Endothelial cell of umbilical vein (primary cell): ENCODE measurements around the gene AFG1L. TPM values are rescaled to one million over a fixed set of nuclear protein-coding genes. Genes with fewer than 3 reads are reported as not detected.
"Not testable (repeated sequence)": the region's sequence is repeated elsewhere in the genome, so short reads cannot be mapped to it uniquely, and the experiment has no call there.

Experiments
- BruUV-seq: library from RNA; stranded (reverse); fragments of 400-500 nt; replicated peaks from 2 replicates; lab custom pipeline; 2021; lab: Mats Ljungman, UMichigan
- CTCF ChIA-PET: fragments of 300-600, 350-600 bp; sonication (Branson Sonifier 250); formaldehyde crosslinking; loops from one replicate; lab custom pipeline; 2021; ENCODE audit warnings: antibody characterized with exemption, inconsistent platforms; lab: Charles Lee
- POLR2A ChIA-PET: fragments of 300-600, 350-600 bp; sonication (Branson Sonifier 250); formaldehyde crosslinking; loops from one replicate; lab custom pipeline; 2021; ENCODE audit warnings: antibody characterized with exemption, inconsistent platforms; lab: Charles Lee
- DNase-seq: peaks from one replicate; pipeline ENCODE4 v3.0.0-alpha.2; 2011; ENCODE audit warnings: low read depth, low spot score
- FAIRE-seq: peaks from 2 replicates; lab custom pipeline; 2011; peaks lifted over from hg19 to GRCh38; lab: Jason Lieb, UNC
- H2AFZ ChIP-seq: 2 replicates; pipeline ENCODE4 v1.6.0; 2012; ENCODE audit warnings: low read depth, low read length, control low read depth, inconsistent platforms
- H3K27ac ChIP-seq: 2 replicates; pipeline ENCODE4 v1.5.1; 2011; ENCODE audit warnings: low read depth, mild to moderate bottlenecking, control low read depth, low read length, moderate library complexity; ENCODE audit not compliant: insufficient read depth
- H3K27me3 ChIP-seq, 2 experiments: 2 replicates each; pipeline versions ENCODE4 v1.6.0 to v1.6.1; 2011; ENCODE audit warnings: low read length in 2 of 2, mixed read lengths in 1 of 2; ENCODE audit not compliant: control insufficient read depth in 2 of 2, insufficient read depth in 2 of 2
- H3K36me3 ChIP-seq, 2 experiments: 2 replicates in 1 of 2; 3 replicates in 1 of 2; pipeline ENCODE4 v1.5.1; 2011; ENCODE audit warnings: low read length in 2 of 2, mild to moderate bottlenecking in 1 of 2, moderate library complexity in 1 of 2; ENCODE audit not compliant: control insufficient read depth in 2 of 2, insufficient read depth in 2 of 2; ENCODE audit errors: extremely low read depth in 1 of 2
- H3K4me1 ChIP-seq: 3 replicates; pipeline ENCODE4 v1.5.1; 2011; ENCODE audit warnings: mild to moderate bottlenecking, low read length; ENCODE audit not compliant: control insufficient read depth, insufficient read depth; ENCODE audit errors: extremely low read depth
- H3K4me2 ChIP-seq: 2 replicates; pipeline ENCODE4 v1.6.1; 2011; ENCODE audit warnings: low read length, control low read depth, mixed read lengths; ENCODE audit not compliant: insufficient read depth
- H3K4me3 ChIP-seq, 3 experiments: fragments of 200-600 bp in 1 of 3; sonication (generic), shearing (Covaris generic) in 1 of 3; replicated peaks in 1 of 3; 2 replicates each; pipeline ENCODE4 v1.5.1; 2011 to 2016; ENCODE audit warnings: control low read depth in 3 of 3, low read length in 3 of 3, mild to moderate bottlenecking in 2 of 3, inconsistent platforms in 1 of 3, low read depth in 1 of 3, moderate library complexity in 1 of 3; ENCODE audit not compliant: insufficient read depth in 1 of 3
- H3K79me2 ChIP-seq: 2 replicates; pipeline ENCODE4 v1.6.0; 2012; ENCODE audit warnings: low read length, inconsistent platforms; ENCODE audit not compliant: control insufficient read depth, insufficient read depth
- H3K9ac ChIP-seq: replicated peaks from 2 replicates; pipeline ENCODE3; 2011; ENCODE audit warnings: low read length, control low read depth; ENCODE audit not compliant: insufficient read depth; ENCODE audit errors: extremely low read depth
- H3K9me1 ChIP-seq: replicated peaks from 3 replicates; pipeline ENCODE4 v1.6.0; 2011; ENCODE audit warnings: mild to moderate bottlenecking, low read length; ENCODE audit not compliant: control insufficient read depth, insufficient read depth; ENCODE audit errors: extremely low read depth
- H3K9me3 ChIP-seq: replicated peaks from 2 replicates; pipeline ENCODE4 v1.5.1; 2012; ENCODE audit warnings: low read length, inconsistent platforms; ENCODE audit not compliant: control insufficient read depth, insufficient read depth
- H4K20me1 ChIP-seq: replicated peaks from 2 replicates; pipeline ENCODE3; 2011; ENCODE audit warnings: mild to moderate bottlenecking, low read length; ENCODE audit not compliant: control insufficient read depth, insufficient read depth; ENCODE audit errors: extremely low read depth
- POLR2A ChIP-seq: IDR thresholded peaks from 2 replicates; pipeline ENCODE4 v1.6.1; 2012; ENCODE audit warnings: low read depth, mild to moderate bottlenecking, control low read depth, low read length
- dilution Hi-C: fragments of 300-500 bp; cut with MboI; formaldehyde crosslinking; loops from one replicate; pipeline ENCODE4 v1.15.0; 2019; ENCODE audit warnings: low sequenced_read_pairs; ENCODE audit not compliant: extremely low pct_ligation_motif_present
- intact Hi-C: fragments of 100-400 bp; cut with micrococcal nuclease; formaldehyde crosslinking; loops from one replicate; pipeline ENCODE4 v1.10.0; 2022
- polyA plus RNA-seq, 4 experiments: library from polyadenylated mRNA; depleted of rRNA in 3 of 4; stranded (reverse) in 3 of 4; unstranded in 1 of 4; fragments of >200 nt; gene quantifications; 2 replicates each; pipeline versions ENCODE4 v1.2.1 to v1.2.3, GENCODE V29; 2011 to 2012; ENCODE audit warnings: missing spikeins in 1 of 4
- total RNA-seq: library from RNA; stranded (reverse); gene quantifications from 2 replicates; pipeline ENCODE4 v1.2.3, GENCODE V29; 2021
- TF ChIP-seq, protein P1 (sequence below), 2 donors: IDR thresholded peaks; 1 replicate in 1 of 2; 2 replicates in 1 of 2; pipeline ENCODE4 v1.5.1; 2011; ENCODE audit warnings: low read length in 2 of 2, mild to moderate bottlenecking in 2 of 2, moderate library complexity in 2 of 2, control low read depth in 1 of 2, inconsistent platforms in 1 of 2, low read depth in 1 of 2; ENCODE audit not compliant: insufficient read depth in 1 of 2; ENCODE audit errors: extremely low read depth in 1 of 2

AFG1L gene
- total and polyA plus RNA-seq, 2 donors (not counting 3 experiments of a cell fraction or from before 2014, with no cell fraction given), result 1.0 to 6.2 TPM

DNA sequence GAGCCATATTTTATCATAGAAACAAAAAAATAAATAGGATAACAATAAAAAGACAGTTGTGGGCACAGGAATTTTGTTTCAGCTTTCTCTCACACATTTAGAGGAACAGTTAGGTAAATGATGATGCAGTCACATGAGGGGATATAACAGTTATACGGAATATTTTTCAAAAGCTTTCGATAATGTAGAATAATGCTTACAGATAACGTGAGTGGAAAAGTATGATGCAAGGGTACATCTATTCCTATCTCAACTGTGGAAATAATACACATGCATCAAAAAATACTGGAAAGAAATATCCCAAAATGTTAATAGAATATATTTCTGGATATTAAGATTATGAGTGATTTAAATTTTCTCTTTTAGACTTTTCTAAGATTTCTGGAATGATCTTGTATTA is 114.0 kb downstream of the AFG1L start:
- no peaks in the 10 kb centered on the region for H4K20me1 ChIP-seq
- H3K9me1 ChIP-seq, result no peaks in the 10 kb centered on the region
- TF ChIP-seq POLR2A, result no peak
- TF ChIP-seq, protein P1, sequence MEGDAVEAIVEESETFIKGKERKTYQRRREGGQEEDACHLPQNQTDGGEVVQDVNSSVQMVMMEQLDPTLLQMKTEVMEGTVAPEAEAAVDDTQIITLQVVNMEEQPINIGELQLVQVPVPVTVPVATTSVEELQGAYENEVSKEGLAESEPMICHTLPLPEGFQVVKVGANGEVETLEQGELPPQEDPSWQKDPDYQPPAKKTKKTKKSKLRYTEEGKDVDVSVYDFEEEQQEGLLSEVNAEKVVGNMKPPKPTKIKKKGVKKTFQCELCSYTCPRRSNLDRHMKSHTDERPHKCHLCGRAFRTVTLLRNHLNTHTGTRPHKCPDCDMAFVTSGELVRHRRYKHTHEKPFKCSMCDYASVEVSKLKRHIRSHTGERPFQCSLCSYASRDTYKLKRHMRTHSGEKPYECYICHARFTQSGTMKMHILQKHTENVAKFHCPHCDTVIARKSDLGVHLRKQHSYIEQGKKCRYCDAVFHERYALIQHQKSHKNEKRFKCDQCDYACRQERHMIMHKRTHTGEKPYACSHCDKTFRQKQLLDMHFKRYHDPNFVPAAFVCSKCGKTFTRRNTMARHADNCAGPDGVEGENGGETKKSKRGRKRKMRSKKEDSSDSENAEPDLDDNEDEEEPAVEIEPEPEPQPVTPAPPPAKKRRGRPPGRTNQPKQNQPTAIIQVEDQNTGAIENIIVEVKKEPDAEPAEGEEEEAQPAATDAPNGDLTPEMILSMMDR (IDR thresholded peaks at IDR 0.05; ENCODE audit: extremely low read depth in 1 of 2, insufficient read depth in 1 of 2, low read depth in 1 of 2, low read length in 2 of 2), result no peak
- H3K9me3 ChIP-seq, result no peaks in the 10 kb centered on the region
- DNase-seq (no peak), FAIRE-seq (no peak)
- no peaks in the 10 kb centered on the region for H3K79me2 ChIP-seq
- no peaks in the 10 kb centered on the region for H3K27me3 ChIP-seq
- no peaks in the 10 kb centered on the region for H3K4me1 ChIP-seq
- ChIA-PET POLR2A (no interaction called here), CTCF (interaction anchor here (1.2 to 1.4 kb wide), 2 partner anchors 26 to 83 kb away, joined by 3 to 8 read pairs; no protein-coding TSS in a partner anchor)
- H3K4me2 ChIP-seq, result no peak overlapping the region
- no peak overlapping the region for H3K27ac ChIP-seq
- BruUV-seq, result no TSS peak
- no peaks in the 10 kb centered on the region for H3K36me3 ChIP-seq
- no peak overlapping the region for H3K4me3 ChIP-seq
- dilution Hi-C loops, result no loop called here
- H3K9ac ChIP-seq, result no peak overlapping the region
- intact Hi-C loops, result no loop called here
- H2AFZ ChIP-seq, result no peak overlapping the region

DNA sequence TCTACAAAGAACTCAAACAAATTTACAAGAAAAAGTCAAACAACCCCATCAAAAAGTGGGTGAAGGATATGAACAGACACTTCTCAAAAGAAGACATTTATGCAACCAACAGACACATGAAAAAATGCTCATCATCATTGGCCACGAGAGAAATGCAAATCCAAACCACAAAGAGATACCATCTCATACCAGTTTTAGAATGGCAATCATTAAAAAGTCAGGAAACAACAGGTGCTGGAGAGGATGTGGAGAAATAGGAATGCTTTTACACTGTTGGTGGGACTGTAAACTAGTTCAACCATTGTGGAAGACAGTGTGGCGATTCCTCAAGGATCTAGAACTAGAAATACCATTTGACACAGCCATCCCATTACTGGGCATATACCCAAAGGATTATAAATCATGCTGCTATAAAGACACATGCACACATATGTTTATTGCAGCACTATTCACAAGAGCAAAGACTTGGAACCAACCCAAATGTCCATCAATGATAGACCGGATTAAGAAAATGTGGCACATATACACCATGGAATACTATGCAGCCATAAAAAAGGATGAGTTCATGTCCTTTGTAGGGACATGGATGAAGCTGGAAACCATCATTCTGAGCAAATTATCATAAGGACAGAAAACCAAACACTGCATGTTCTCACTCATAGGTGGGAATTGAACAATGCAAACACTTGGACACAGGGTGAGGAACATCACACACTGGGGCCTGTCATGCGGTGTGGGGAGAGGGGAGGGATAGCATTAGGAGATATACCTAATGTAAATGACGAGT is 121.4 kb downstream of the AFG1L start:
- POLR2A ChIA-PET, CTCF ChIA-PET: not testable (repeated sequence)

More for the DNA sequence above, 121.4 kb downstream of the AFG1L start:
- dilution Hi-C loops, H3K9ac ChIP-seq, intact Hi-C loops, BruUV-seq, H3K4me3 ChIP-seq, H3K4me1 ChIP-seq, H3K36me3 ChIP-seq, H4K20me1 ChIP-seq, H3K79me2 ChIP-seq, H3K27ac ChIP-seq, H2AFZ ChIP-seq, FAIRE-seq, H3K9me1 ChIP-seq, H3K4me2 ChIP-seq, H3K9me3 ChIP-seq, DNase-seq, H3K27me3 ChIP-seq: not testable (repeated sequence)
